Measurements from ENCODE around the gene HEXD. TPM values are rescaled to one million over a fixed set of nuclear protein-coding genes. Genes with fewer than 3 reads are reported as not detected.
A peak's percentile ranks its signal among the peaks of the same experiment; 100 is the strongest.

The HEXD gene
- polyA plus RNA-seq, 3 donors, result 8.9 to 61.5 (median 12.7) TPM

GRCh38 chr17:82486231-82487094, 68.3 kb downstream of the HEXD start:
- Mint-ChIP-seq H3K9me3 (no peaks in the 10 kb centered on the region), H3K36me3 (peaks cover 77 to 81% of the 10 kb centered on the region in 2 donors), H3K27ac (peak overlapping the region in 3 of 7 donors; percentile 12 to 76 (median 14)), H3K4me1 (peaks cover 2% of the 10 kb centered on the region), H3K27me3 (ENCODE audit: low read depth in 3 of 3) (no peaks in the 10 kb centered on the region), H3K4me3 (no peak overlapping the region)
- Histone ChIP-seq H3K27ac (ENCODE audit: low read depth in 1 of 2, low read length in 2 of 2) (no peak overlapping the region), H2AFZ (ENCODE audit: insufficient read depth, low read depth, low read length, poor library complexity, severe bottlenecking) (no peak overlapping the region), H3K4me3 (replicated peaks in 1 of 3; ENCODE audit: low read depth in 2 of 3, low read length in 3 of 3) (no peak overlapping the region), H3K4me1 (ENCODE audit: control insufficient read depth in 1 of 2, insufficient read depth in 2 of 2, low read length in 2 of 2) (no peaks in the 10 kb centered on the region), H3K9ac (ENCODE audit: insufficient read depth, low read length, poor library complexity, severe bottlenecking) (no peak overlapping the region), H3K9me3 (replicated peaks in 1 of 2; ENCODE audit: control insufficient read depth in 1 of 2, insufficient read depth in 1 of 2, low read length in 2 of 2) (no peaks in the 10 kb centered on the region), H3K79me2 (ENCODE audit: insufficient read depth, low read length) (no peaks in the 10 kb centered on the region), H4K20me1 (ENCODE audit: insufficient read depth, low read length) (no peaks in the 10 kb centered on the region), H3K36me3 (replicated peaks in 1 of 2; ENCODE audit: control insufficient read depth in 1 of 2, insufficient read depth in 2 of 2, low read length in 2 of 2) (peaks cover 62 to 82% of the 10 kb centered on the region in 2 donors), H3K27me3 (ENCODE audit: control insufficient read depth in 2 of 2, insufficient read depth in 2 of 2, low read length in 2 of 2) (no peaks in the 10 kb centered on the region), H3K4me2 (replicated peaks; ENCODE audit: extremely low read depth, low read length, poor library complexity, severe bottlenecking) (no peak overlapping the region)
- DNase-seq, result no peak
- WGBS (ENCODE audit: insufficient coverage), result 99% methylated on average over 10 of the region's 13 CpGs
- intact Hi-C loops (cut with micrococcal nuclease), result no loop called here
- no peak for TF ChIP-seq CTCF (IDR thresholded peaks at IDR 0.05)

GRCh38 chr17:82487910-82488309, 69.8 kb downstream of the HEXD start:
- no peak overlapping the region for H3K4me3 Mint-ChIP-seq

More at GRCh38 chr17:82487910-82488309, 69.8 kb downstream of the HEXD start:
- DNase-seq, result no peak
- H3K27me3 ChIP-seq (ENCODE audit: control insufficient read depth in 2 of 2, insufficient read depth in 2 of 2, low read length in 2 of 2), result no peaks in the 10 kb centered on the region
- no peaks in the 10 kb centered on the region for H3K27me3 Mint-ChIP-seq (ENCODE audit: low read depth in 3 of 3)
- H3K36me3 Mint-ChIP-seq, result peaks cover 63 to 67% of the 10 kb centered on the region in 2 donors
- peaks cover 2% of the 10 kb centered on the region for H3K4me1 Mint-ChIP-seq
- no peak overlapping the region for H2AFZ ChIP-seq (ENCODE audit: insufficient read depth, low read depth, low read length, poor library complexity, severe bottlenecking)
- TF ChIP-seq CTCF (IDR thresholded peaks at IDR 0.05), result no peak
- peaks cover 49 to 67% of the 10 kb centered on the region in 2 donors for H3K36me3 ChIP-seq (replicated peaks in 1 of 2; ENCODE audit: control insufficient read depth in 1 of 2, insufficient read depth in 2 of 2, low read length in 2 of 2)
- intact Hi-C loops (cut with micrococcal nuclease), result no loop called here
- no peak overlapping the region for H3K4me3 ChIP-seq (replicated peaks in 1 of 3; ENCODE audit: low read depth in 2 of 3, low read length in 3 of 3)
- H3K79me2 ChIP-seq (ENCODE audit: insufficient read depth, low read length), result no peaks in the 10 kb centered on the region
- no peaks in the 10 kb centered on the region for H4K20me1 ChIP-seq (ENCODE audit: insufficient read depth, low read length)
- no peaks in the 10 kb centered on the region for H3K4me1 ChIP-seq (ENCODE audit: control insufficient read depth in 1 of 2, insufficient read depth in 2 of 2, low read length in 2 of 2)
- over 99% methylated on average over 11 of the region's 14 CpGs for WGBS (ENCODE audit: insufficient coverage)
- no peak overlapping the region for H3K4me2 ChIP-seq (replicated peaks; ENCODE audit: extremely low read depth, low read length, poor library complexity, severe bottlenecking)
- H3K9me3 ChIP-seq (replicated peaks in 1 of 2; ENCODE audit: control insufficient read depth in 1 of 2, insufficient read depth in 1 of 2, low read length in 2 of 2), result no peaks in the 10 kb centered on the region
- no peak overlapping the region for H3K9ac ChIP-seq (ENCODE audit: insufficient read depth, low read length, poor library complexity, severe bottlenecking)
- peak overlapping the region in 2 of 7 donors; percentile 68 to 76 for H3K27ac Mint-ChIP-seq
- H3K27ac ChIP-seq (ENCODE audit: low read depth in 1 of 2, low read length in 2 of 2), result no peak overlapping the region
- H3K9me3 Mint-ChIP-seq, result no peaks in the 10 kb centered on the region
